HG03025 (cell line): ENCODE results near the gene RTN4R.
"Not testable (repeated sequence)": the region's sequence is repeated elsewhere in the genome, so short reads cannot be mapped to it uniquely, and the experiment has no call there.

Experiments
- ATAC-seq: cut with Tn5 transposase; IDR thresholded peaks from one replicate; pipeline ENCODE4 v1.9.1; 2021; ENCODE audit warnings: mild to moderate bottlenecking, moderate library complexity; ENCODE audit not compliant: unreplicated experiment, low FRiP score

RTN4R gene

DNA sequence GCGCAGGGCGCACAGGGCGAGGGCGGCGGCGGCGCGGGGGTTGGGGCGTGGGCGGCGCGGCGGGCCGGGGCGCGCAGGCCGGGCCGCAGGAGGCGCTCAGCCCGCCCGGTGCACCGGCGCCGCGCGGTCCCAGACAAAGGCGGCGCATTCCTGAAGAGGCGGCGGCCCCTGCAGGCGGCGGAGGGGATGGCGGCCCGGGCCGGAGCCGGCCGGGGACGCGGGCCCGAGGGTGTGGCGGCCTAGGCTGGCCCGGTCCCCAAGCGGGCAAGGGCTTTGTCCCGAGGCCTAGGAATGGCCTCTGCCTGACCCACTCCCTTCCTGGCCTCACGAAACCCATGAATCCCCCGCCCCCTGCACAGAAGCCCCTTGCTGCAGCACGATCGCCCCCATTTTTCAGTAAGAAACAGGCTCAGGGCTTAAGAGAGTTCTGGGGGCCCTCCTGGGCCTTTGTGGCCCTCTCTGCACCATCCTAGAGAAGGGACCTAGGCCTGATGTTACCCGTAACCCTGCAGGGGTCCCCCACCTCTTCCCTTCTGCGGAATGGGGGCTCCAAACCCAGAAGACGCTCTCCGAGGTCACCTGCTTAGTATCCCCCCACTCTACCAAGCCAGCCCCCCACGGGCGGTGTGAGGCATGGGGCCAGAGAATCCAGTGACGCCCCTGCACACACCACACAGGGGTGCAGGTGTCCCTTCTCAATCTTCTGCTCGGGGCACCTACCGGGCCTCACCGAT, at the start of gene RTN4R:
Gene RTN4R (minus strand): TSS at position 40 of the 734 bp plus-strand sequence. CDS start 226 bp downstream, outside the sequence.
- no peak for ATAC-seq

DNA sequence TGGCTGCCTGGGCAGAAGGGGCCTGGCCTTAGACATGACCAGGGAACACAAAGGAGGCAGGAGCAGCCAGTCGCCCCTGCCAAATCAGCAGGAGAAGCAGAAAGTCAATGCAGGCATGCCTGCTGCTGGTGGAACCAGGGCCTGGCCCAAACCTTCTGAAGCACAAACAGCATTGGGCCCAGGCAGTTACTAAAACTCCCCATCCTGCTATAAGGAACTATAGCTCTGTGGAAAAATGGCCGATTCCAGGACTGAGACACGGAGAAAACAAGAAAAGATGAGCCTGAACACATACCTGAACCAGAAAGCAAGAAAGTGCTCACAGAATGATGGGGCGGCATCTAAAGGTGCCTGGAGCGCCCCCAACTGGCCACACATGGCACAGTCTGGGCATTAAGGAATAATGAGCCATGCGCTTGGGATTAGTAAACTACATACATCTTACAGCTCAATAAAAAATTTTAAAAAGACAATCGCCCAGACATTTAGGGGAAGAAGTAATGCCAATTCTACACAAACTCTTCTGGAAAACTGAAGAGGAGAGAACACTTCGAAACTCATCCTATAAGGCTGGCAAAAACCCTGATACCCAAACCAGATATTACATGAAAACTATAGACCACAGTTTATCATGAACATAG, 49.4 kb upstream of the RTN4R start:
- not testable (repeated sequence) for ATAC-seq

DNA sequence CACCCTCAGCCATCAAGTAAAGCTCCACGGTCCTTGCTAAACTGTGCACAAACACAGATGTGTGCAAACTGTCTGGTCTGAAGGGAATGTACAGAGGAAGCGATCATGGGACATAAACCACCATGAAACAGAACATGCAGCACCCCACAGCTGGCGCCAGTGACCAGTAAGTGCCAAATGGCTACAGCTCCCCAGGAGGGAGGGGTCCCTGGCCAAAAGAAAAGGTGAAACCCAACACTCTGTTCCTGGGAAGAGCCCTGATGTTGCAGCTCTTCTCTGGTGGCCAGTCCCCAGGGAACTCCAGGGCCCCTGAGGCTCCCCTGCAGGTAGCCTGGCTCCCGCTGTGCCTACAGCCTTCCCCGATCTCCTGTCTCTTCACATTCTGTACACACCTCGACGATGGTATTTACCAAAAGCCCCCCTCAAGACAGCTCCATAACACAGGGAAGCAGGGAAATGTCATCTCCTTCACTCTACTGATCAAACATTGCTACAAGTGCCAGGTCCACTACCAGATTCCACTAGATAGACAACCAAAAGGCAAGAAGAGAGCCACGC, 48.8 kb upstream of the RTN4R start:
- ATAC-seq = no peak

DNA sequence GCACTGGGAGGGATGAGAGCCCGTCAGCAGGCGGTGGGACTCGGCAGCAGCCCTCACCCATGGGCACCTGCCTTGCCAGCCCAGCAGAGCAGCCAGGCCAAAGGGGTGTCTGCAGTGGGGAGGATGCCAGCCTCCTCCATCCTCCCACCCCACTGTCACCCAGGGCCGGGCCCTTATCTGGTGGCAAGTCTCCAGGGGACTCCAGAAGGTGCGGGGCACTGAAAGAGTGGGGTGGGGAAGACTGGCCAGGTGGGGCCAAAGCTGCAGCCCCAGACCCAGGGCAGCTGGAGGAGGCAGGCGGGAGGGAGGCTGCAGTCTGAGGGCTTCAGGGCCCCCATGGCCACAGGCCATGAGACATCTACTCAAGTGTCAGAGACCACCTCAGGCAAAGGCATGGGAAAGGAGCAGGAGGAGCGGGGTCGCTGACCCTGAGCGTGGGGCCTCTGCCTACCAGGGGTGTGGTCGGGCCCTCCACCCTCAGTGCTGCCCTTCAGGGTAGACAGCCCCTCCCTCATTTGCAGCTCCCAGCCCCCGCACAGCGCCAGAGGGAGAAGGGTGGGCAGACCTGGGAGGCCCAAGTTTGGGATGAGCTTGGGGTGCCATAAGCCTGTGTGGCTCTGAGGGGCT, 48.2 kb upstream of the RTN4R start:
- ATAC-seq = no peak

DNA sequence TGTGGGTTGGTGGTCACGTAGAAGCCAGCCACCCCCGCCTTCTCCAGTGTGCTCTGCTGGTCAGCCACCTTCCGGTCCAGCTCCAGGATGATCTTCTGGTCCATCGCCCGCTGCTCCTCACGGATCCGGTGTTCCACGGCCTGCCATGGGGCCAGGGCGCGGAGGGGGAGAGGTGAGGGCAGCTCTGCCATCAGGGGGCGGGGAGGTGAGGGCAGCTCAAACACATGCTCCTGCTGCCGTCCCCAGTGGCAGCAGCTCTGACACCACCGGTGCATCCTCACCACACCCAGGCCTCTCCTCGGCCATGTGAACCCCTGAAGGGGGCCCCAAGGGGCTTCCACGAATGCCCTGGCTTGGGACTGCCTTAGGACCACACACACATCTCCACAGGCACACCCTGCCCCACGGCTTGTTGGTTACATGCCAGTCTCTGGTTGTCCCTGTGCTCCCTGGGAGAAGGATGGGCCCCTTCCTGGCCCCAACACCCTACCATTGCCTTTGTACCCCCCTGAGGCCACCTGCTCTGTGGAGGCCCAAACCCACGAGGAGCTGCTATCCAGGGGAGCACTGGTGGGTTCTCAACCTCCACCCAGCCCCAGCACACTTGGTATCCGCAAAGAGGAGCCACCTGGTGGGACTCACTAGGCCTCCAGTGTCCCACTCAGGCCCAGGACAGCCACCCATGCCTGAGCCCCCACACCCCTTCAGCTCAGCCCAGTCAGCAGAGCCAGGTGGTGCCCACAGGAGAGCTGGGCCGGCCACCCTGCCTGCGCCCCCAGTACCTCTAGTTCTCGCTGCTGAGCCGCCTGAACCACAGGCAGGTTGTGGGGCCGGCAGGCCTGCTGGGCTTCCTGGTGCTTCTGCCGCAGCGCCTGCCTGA, 47.5 kb upstream of the RTN4R start:
- ATAC-seq = no peak

DNA sequence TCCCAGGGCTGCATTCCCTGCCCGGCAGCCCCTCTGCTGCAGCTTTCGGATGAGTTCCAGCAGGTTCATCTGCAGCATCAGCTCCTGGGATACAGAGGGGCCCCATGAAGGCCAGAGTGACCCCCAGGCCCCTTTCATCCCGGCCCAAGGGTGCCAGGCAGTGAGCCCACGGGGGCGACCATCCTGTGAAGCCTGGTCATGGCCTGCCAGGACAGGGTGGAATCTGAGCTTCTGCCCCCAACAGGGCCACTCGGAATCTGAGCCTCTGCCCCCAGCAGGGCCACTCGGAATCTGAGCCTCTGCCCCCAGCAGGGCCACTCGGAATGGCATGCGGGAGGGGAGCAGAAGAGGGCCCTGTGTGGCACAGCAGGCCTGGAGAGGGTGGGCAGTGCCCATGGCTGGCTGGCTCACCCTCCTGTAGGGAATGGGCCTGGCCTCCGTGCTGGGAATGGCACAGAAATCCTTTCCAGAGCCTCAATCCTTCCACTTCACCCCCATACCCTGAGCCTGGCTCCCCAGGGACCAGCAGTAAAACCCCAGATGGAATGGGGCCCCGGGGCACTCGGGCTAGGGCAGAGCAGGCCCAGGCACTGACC, 46.7 kb upstream of the RTN4R start:
- not testable (repeated sequence) for ATAC-seq

DNA sequence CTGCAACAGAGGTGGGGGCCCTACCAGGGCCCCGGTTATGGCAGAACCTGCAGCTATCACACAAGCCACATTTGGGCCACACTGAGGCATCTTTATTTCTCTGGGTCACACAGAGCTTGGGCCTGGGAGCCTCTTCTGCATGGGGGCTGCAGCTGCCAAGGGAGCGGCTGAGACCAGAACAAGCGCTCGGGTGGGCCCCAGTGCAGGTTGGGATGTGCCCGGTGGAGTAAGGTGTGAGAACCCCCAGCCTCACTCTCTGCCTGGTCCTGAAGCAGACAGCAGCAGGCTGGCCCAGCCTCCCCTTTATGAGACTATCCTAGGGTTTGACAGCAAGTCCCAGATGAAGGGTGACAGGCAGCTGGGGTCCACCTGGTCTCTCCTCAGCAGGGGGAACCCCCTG, 46.1 kb upstream of the RTN4R start:
- not testable (repeated sequence) for ATAC-seq

DNA sequence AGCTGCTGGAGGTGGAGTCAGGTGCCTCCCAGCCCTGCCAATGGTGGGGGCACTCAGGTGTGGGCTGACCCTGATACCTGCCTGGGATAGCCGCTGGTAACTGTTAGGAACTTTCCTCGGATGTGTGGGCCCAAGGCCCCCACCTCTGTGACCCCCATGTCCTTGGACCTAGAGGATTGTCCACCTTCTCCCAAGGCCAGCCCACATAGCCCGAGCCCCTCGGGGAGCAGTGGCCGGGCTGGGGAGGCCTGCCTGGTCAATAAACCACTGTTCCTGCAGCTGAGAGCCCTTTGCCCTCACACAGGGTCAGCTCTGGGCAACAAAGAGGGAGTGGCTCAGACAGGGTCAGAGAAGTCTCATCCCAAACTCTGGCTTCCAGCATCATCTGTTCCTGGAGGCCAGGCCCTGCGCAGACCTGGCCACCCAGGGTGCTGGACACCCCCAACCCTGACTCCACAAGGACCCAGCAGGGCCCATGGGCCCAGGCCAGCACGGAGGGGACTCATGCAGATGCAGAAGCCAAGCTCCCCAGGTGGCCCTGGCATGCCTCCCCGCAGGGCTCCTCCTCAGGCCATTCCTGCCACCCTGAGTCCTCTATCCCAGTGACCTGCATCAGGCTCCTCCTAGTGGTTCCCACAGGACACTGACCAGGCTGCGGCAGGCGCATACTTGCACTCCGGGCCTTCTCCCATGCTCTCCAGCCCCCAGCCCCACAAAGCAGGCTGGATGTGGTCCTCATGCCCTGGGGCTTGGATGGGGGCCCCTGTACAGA, 45.4 kb upstream of the RTN4R start:
- ATAC-seq = not testable (repeated sequence)

DNA sequence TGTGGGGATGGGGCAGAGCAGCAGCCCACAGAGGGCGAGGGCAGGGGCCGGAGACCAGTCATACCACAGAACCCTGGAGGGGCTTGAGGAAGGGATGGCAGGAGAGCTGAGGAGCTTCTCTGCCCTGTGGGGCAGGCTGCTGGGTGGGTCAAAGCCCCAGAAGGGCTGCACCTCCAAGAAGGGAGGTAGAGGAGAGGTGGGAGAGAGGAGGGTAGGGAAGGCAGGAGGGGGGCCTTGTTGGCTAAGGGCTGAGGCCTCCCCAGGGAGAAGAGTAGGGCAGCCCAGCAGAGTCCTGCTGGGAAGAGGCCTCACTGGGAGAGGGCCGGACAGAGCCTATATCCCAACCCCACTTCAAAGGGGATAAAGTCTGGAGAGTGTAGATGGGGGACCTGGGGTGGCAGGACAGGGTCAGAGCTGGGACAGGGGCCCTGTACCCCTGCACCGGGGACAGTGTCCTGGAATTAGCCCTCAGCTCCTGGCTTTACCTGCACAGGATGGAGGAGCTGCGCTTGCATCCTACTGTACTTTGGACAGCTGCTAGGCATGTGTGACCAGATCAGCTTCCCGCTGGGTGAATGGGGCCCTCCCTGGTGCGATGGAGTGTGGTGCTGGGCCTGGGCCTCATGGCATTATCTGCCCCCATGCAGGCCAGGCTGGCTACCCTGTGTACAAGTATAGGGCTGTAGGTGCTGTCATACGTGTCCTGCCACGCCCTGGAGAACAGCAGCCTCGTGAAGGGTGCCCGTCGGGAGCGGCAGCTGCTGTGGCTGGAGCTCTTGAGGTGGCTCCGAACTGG, 44.5 kb upstream of the RTN4R start:
- ATAC-seq = no peak

DNA sequence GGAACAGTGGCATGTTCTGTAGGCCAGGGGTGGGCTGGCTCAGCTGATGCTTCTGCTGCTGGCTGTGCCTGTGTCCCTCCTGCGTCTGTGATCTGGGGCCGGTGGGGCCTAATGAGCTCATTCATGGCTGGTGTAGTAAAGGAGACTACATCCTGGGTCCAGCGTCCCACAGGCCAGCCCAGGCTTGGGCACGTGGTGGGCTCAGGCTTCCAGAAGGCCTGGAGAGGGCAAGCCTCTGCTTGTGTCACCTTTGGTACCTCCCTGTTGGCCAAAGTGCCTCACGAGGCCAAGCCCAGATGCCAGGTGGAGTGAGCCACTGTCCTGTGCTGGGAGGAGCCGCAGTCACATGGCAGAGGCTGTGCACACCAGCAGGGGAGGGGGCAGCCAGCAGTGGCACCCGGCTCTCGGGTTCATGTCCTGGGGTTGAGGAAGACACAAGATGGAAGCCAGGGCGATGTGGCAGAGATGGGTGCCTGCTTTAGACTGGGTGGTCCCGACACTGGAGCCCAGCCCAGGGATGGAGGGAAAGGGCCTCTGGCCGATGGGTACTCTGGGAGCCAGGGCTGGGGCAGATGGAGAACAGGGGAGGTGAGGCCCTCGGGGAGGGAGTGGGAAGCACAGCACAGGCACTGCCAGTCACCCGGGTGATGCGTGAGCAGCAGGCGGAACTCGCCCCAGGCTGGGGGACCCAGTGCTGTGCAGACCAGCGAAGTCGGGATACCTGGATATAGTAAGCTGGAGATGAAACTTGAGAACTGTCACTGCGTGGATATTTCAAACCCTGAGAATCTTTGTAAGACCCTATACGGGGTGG, 43.3 kb upstream of the RTN4R start:
- ATAC-seq = not testable (repeated sequence)

DNA sequence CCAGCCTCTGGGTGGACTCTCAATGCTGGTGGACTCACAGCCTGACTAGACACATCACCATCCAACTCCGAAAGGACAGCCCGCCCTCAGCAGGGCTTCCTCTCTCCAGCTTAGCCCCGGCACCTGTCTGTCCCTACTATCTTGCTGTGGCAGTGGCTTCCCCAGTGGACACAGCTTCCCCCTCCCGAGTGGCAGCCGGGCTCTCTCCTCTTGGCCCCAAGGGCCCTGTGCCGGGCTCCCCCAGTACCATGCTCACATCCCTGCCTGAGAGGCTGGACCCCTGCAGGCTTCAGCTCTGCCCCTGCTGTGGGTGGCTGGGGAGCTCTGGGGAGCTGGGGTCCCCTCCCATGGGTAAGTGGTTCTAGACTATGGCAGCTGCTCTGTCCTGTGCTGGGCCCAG, 42.7 kb upstream of the RTN4R start:
- not testable (repeated sequence) for ATAC-seq

DNA sequence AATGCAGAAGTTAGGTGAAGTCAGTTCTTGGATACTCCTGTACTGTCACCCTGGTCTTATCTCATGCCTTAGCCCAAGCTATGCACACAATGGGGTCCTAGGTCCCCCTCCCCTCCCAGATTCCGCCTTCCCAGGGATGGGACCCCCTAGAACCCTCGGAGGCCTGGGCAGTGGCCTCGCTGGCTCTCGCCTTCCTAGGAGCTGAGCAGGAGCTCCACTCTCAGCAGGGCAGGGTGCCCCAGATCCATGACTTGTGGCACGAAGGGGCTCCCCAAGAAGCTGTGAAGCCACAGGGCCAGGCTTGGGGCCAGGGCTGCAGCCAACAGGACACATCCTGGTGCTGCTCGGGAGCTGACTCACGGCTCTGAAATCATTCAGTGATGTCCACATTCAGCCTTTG, 42.1 kb upstream of the RTN4R start:
- ATAC-seq = not testable (repeated sequence)

DNA sequence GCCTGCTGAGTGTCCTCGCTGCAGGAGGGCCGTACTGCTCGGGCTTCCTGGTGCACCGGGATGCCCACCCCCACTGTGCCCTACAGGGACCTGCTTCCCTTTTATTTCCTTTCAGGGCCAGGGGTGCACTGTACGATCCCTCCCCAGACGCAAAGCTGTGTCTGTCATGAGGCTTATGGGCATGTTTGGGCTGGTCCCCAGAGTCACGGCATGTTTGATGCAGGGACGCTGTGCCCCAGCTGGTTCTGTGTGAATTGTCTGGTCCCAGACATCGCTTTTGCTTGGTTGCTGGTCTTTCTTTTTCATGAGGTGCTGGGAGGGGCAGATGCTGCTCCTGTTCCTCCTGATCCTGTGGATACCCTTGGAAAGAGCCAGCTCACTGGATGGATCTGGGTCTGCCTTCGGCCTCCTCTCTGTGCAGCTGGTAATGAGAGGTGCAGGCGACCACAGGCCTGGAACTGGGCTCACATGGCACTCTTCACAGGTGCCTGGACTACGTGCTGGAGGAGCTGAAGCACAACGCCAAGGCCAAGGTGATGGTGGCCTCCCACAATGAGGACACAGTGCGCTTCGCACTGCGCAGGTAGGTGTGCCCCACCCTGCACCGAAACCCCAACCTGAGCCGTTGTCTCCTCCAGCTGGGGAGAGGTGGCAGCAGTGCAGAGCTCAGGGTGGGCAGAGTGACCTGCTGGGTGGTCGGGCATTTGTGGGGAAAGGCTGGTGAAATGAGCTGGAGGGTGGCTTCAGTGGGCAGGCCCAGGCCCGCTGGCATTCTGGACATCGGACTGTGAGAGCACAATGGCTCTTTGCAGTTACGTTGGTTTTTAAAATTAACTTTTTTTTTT, 40.9 kb upstream of the RTN4R start:
- not testable (repeated sequence) for ATAC-seq

DNA sequence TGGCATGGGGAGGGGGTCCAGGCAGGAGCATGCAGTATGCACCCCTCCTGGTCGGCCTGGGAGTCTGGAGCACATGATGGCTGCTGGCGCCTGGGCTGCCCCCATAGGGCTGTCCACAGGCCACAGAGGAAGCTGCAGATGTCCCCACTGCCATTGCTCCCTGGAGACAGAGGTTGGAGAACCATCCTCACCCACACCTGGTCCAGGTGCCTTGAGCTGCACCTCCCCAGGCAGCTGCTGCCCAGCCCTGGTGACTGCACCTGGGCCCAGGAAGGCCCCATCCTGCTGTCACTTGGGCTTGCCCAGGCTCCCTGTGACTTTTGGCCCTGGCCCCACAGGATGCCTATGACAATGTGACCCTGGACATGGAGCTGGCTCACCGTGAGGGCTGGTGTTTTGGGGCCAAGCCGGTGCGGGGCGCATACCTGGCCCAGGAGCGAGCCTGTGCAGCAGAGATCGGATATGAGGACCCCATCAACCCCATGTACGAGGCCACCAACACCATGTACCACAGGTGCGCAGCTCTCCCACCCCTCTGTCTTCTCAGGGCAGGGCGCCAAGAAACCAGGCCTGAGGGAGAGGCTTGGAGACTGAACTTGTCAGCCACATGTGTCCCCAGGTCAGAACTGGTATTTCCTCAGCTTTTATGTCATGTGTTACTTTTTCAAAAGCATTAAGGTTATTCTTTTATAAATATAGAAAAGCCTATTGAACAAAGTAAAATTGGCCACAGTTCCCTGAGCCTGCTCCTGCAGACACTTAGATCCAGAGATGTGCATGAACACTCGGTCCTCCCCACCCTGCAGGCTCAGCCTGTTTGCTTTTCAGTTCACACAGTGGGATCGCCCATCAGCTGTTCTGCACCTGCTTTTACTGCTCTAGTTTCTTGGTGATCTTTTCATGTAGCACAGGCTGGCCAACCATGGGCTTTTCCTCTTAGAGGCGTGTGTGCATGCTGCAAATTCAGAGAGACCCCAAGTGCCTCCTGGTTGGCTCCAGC, 39.6 kb upstream of the RTN4R start:
- ATAC-seq = not testable (repeated sequence)

DNA sequence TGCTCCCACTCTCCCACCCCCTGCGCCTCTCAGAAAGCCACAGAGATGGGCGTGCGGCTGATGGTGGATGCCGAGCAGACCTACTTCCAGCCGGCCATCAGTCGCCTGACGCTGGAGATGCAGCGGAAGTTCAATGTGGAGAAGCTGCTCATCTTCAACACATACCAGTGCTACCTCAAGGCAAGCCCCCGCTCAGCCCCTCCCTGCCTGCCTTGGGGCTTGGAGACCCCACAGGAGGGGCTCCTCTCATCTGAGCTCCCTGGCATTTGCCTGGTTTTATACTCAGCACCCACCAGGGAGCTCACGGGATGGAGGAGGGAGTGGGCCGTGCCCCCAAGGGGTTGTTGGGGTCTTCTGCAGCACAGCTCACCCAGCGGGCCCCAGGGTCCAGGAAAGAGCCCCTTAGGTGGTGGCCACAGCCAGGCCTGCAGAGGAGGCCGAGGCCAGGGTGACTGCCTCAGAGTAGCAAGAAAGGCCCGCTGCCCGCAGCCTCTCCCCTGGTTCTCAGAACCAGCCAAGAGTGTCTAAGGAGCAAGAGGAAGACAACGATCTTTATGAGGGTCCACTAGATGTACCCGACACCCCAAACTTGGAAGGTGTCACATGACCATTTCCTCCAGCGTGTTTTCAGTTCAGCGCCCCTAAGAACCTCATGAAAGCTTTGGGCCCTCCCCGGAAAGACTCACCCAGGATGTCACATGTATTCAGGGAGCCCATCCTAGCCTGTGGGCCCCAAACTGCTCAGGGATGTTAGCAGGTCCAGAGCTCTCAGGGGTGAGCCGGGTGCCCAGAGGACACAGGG, 38.7 kb upstream of the RTN4R start:
- not testable (repeated sequence) for ATAC-seq
